Peyer's patch (tissue), 4 donors: ENCODE results near the gene C16orf89.

Source experiments
- POLR2A ChIP-seq, 2 donors: fragments of 450-650 bp; IDR thresholded peaks; one replicate each; pipeline ENCODE4 v1.5.1; 2017; ENCODE audit warnings: antibody characterized with exemption in 2 of 2, mild to moderate bottlenecking in 2 of 2, moderate library complexity in 2 of 2
- TF ChIP-seq, protein P1 (sequence below), 6 experiments: fragments of 450-650 bp in 4 of 6; fragments of 200-600 bp in 2 of 6; sonication (generic) in 1 of 6; IDR thresholded peaks; one replicate each; pipeline ENCODE4 v1.5.1; 2017 to 2019; ENCODE audit warnings: antibody characterized with exemption in 6 of 6, mild to moderate bottlenecking in 3 of 6, moderate library complexity in 1 of 6

DNA sequence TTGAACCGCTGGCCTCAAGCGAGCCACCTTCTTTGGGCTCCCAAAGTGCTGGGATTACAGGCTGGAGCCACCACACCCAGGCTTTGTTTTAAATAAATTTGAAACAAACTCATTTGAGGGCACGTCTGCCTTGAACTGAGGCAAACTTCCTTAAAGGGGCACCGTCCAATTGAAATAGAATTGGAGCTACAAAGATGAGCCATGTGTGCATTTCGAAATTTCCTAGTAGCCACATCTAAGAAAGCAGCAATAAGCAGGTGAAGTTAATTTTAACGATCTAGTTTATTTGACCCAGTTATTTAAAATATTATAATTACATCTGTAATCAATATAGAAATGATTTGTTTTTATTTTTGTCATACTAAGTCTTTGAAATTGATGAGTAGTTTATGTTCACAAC is 755 bp upstream of the C16orf89 start:
- TF ChIP-seq POLR2A (IDR thresholded peaks at IDR 0.05), result no peak
- TF ChIP-seq, protein P1, sequence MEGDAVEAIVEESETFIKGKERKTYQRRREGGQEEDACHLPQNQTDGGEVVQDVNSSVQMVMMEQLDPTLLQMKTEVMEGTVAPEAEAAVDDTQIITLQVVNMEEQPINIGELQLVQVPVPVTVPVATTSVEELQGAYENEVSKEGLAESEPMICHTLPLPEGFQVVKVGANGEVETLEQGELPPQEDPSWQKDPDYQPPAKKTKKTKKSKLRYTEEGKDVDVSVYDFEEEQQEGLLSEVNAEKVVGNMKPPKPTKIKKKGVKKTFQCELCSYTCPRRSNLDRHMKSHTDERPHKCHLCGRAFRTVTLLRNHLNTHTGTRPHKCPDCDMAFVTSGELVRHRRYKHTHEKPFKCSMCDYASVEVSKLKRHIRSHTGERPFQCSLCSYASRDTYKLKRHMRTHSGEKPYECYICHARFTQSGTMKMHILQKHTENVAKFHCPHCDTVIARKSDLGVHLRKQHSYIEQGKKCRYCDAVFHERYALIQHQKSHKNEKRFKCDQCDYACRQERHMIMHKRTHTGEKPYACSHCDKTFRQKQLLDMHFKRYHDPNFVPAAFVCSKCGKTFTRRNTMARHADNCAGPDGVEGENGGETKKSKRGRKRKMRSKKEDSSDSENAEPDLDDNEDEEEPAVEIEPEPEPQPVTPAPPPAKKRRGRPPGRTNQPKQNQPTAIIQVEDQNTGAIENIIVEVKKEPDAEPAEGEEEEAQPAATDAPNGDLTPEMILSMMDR (IDR thresholded peaks at IDR 0.05), result no peak
